CD14-positive monocyte (primary cell): ENCODE results near the gene POU6F2. TPM values are rescaled to one million over a fixed set of nuclear protein-coding genes. Genes with fewer than 3 reads are reported as not detected.

Source experiments
- DNase-seq, 3 donors: peaks; one replicate each; pipeline ENCODE4 v3.0.0-alpha.2; 2011 to 2022
- H2AFZ ChIP-seq: 2 replicates; pipeline ENCODE4 v1.6.0; 2012; ENCODE audit warnings: mild to moderate bottlenecking, low read depth, low read length, inconsistent platforms; ENCODE audit not compliant: insufficient read depth, poor library complexity, severe bottlenecking
- H3K27ac ChIP-seq, 2 donors: 1 replicate in 1 of 2; 2 replicates in 1 of 2; pipeline ENCODE4 v1.5.1; 2012 to 2013; ENCODE audit warnings: low read length in 2 of 2, control low read depth in 1 of 2, inconsistent platforms in 1 of 2, low read depth in 1 of 2, mild to moderate bottlenecking in 1 of 2
- H3K27me3 ChIP-seq, 2 donors: one replicate each; pipeline versions ENCODE4 v1.6.0 to v1.6.1; 2011 to 2013; ENCODE audit warnings: low read length in 2 of 2; ENCODE audit not compliant: control insufficient read depth in 2 of 2, insufficient read depth in 2 of 2
- H3K36me3 ChIP-seq, 2 donors: replicated peaks in 1 of 2; 1 replicate in 1 of 2; 2 replicates in 1 of 2; pipeline versions ENCODE4 v1.5.1 to v1.6.1; 2012 to 2013; ENCODE audit warnings: low read length in 2 of 2, control low read depth in 1 of 2, inconsistent platforms in 1 of 2, mild to moderate bottlenecking in 1 of 2; ENCODE audit not compliant: insufficient read depth in 2 of 2, control insufficient read depth in 1 of 2
- H3K4me1 ChIP-seq, 2 donors: 1 replicate in 1 of 2; 2 replicates in 1 of 2; pipeline versions ENCODE4 v1.5.1 to v1.6.1; 2012 to 2013; ENCODE audit warnings: low read length in 2 of 2, control low read depth in 1 of 2, inconsistent platforms in 1 of 2, mild to moderate bottlenecking in 1 of 2, moderate library complexity in 1 of 2; ENCODE audit not compliant: insufficient read depth in 2 of 2, control insufficient read depth in 1 of 2
- H3K4me2 ChIP-seq: replicated peaks from 2 replicates; pipeline ENCODE3; 2012; ENCODE audit warnings: low read length, moderate library complexity, mild to moderate bottlenecking; ENCODE audit not compliant: poor library complexity, severe bottlenecking; ENCODE audit errors: extremely low read depth
- H3K4me3 ChIP-seq, 3 experiments: fragments of 200-600 bp in 1 of 3; sonication (generic) in 1 of 3; replicated peaks in 1 of 3; 1 replicate in 2 of 3; 2 replicates in 1 of 3; pipeline ENCODE4 v1.5.1; 2011 to 2013; ENCODE audit warnings: low read length in 3 of 3, mild to moderate bottlenecking in 3 of 3, control low read depth in 2 of 3, low read depth in 2 of 3, inconsistent platforms in 1 of 3, moderate library complexity in 1 of 3
- H3K79me2 ChIP-seq: 2 replicates; pipeline ENCODE4 v1.6.0; 2012; ENCODE audit warnings: mild to moderate bottlenecking, control low read depth, inconsistent platforms, low read length, moderate library complexity; ENCODE audit not compliant: insufficient read depth
- H3K9ac ChIP-seq: 2 replicates; pipeline ENCODE4 v1.6.0; 2017; ENCODE audit warnings: low read length, mild to moderate bottlenecking; ENCODE audit not compliant: insufficient read depth, poor library complexity, severe bottlenecking
- H3K9me3 ChIP-seq, 2 donors: replicated peaks in 1 of 2; 1 replicate in 1 of 2; 2 replicates in 1 of 2; pipeline versions ENCODE4 v1.5.1 to v1.6.1; 2012 to 2013; ENCODE audit warnings: low read length in 2 of 2, control low read depth in 1 of 2; ENCODE audit not compliant: control insufficient read depth in 1 of 2, insufficient read depth in 1 of 2
- H4K20me1 ChIP-seq: 2 replicates; pipeline ENCODE4 v1.6.0; 2012; ENCODE audit warnings: mild to moderate bottlenecking, low read length, control low read depth, moderate library complexity; ENCODE audit not compliant: insufficient read depth
- H3K27ac Mint-ChIP-seq, 7 donors: one replicate each; pipeline ENCODE4 v1.8.0; 2020; ENCODE audit warnings: mild to moderate bottlenecking in 7 of 7, mixed read lengths in 7 of 7, moderate library complexity in 6 of 7, inconsistent platforms in 2 of 7
- H3K27me3 Mint-ChIP-seq, 3 donors: one replicate each; pipeline ENCODE4 v1.8.0; 2021 to 2022; ENCODE audit warnings: low read depth in 3 of 3, mild to moderate bottlenecking in 3 of 3, mixed read lengths in 3 of 3, moderate library complexity in 3 of 3, inconsistent platforms in 1 of 3
- H3K36me3 Mint-ChIP-seq, 2 donors: one replicate each; pipeline ENCODE4 v1.8.0; 2020; ENCODE audit warnings: mixed read lengths in 2 of 2, inconsistent platforms in 1 of 2, mild to moderate bottlenecking in 1 of 2
- H3K4me1 Mint-ChIP-seq: one replicate; pipeline ENCODE4 v1.8.0; 2020; ENCODE audit warnings: mild to moderate bottlenecking, mixed read lengths
- H3K4me3 Mint-ChIP-seq, 2 donors: one replicate each; pipeline ENCODE4 v1.8.0; 2020; ENCODE audit warnings: mild to moderate bottlenecking in 2 of 2, mixed read lengths in 2 of 2, moderate library complexity in 1 of 2
- H3K9me3 Mint-ChIP-seq, 7 donors: one replicate each; pipeline ENCODE4 v1.8.0; 2020 to 2022; ENCODE audit warnings: mixed read lengths in 7 of 7, mild to moderate bottlenecking in 6 of 7, moderate library complexity in 6 of 7, inconsistent platforms in 2 of 7
- WGBS: methylation state at CpG from one replicate; pipeline ENCODE4 v1.1.5; 2013; ENCODE audit warnings: missing lambda C conversion rate; ENCODE audit not compliant: insufficient coverage; 5-methylcytosine and 5-hydroxymethylcytosine counted together
- intact Hi-C, 2 donors: fragments of 100-400 bp; cut with micrococcal nuclease; formaldehyde crosslinking; loops; one replicate each; pipeline versions ENCODE4 v1.15.0 to v1.15.1; 2023
- polyA plus RNA-seq, 3 donors: library from polyadenylated mRNA; depleted of rRNA in 1 of 3; unstranded in 2 of 3; stranded (reverse) in 1 of 3; fragments of 300-500 nt in 2 of 3; fragments of >200 nt in 1 of 3; fragmentation: Illumina TruSeq in 2 of 3; gene quantifications; 1 replicate in 2 of 3; 2 replicates in 1 of 3; pipeline ENCODE4 v1.2.3, GENCODE V29; 2012 to 2021
- TF ChIP-seq, protein P1 (sequence below): fragments of 200-600 bp; IDR thresholded peaks from one replicate; pipeline ENCODE4 v1.8.0; 2022; ENCODE audit warnings: antibody characterized with exemption, mild to moderate bottlenecking

Gene POU6F2
- polyA plus RNA-seq, 3 donors = not detected

- H4K20me1 ChIP-seq = no peaks in the 10 kb centered on the region
Observed at GRCh38 chr7:39051707-39052106, 74.0 kb downstream of the POU6F2 start.

GRCh38 chr7:39054731-39055130, 77.0 kb downstream of the POU6F2 start:
- 92% methylated on average over 3 of the region's 4 CpGs for WGBS
- no peak for DNase-seq
- Histone ChIP-seq H3K4me2 (no peak overlapping the region), H3K4me3 (no peak overlapping the region), H4K20me1 (no peaks in the 10 kb centered on the region), H3K4me1 (no peaks in the 10 kb centered on the region), H3K36me3 (no peaks in the 10 kb centered on the region), H3K27ac (no peak overlapping the region), H3K27me3 (no peaks in the 10 kb centered on the region), H3K9me3 (no peaks in the 10 kb centered on the region), H3K9ac (no peak overlapping the region), H2AFZ (no peak overlapping the region), H3K79me2 (no peaks in the 10 kb centered on the region)
- intact Hi-C loops = no loop called here
- Mint-ChIP-seq H3K27me3 (peaks cover 0 to 1% (median 0%) of the 10 kb centered on the region in 3 donors), H3K27ac (no peak overlapping the region), H3K4me3 (no peak overlapping the region), H3K4me1 (no peaks in the 10 kb centered on the region), H3K36me3 (no peaks in the 10 kb centered on the region), H3K9me3 (peaks cover 0 to 13% (median 6%) of the 10 kb centered on the region in 7 donors)
- TF ChIP-seq, protein P1, sequence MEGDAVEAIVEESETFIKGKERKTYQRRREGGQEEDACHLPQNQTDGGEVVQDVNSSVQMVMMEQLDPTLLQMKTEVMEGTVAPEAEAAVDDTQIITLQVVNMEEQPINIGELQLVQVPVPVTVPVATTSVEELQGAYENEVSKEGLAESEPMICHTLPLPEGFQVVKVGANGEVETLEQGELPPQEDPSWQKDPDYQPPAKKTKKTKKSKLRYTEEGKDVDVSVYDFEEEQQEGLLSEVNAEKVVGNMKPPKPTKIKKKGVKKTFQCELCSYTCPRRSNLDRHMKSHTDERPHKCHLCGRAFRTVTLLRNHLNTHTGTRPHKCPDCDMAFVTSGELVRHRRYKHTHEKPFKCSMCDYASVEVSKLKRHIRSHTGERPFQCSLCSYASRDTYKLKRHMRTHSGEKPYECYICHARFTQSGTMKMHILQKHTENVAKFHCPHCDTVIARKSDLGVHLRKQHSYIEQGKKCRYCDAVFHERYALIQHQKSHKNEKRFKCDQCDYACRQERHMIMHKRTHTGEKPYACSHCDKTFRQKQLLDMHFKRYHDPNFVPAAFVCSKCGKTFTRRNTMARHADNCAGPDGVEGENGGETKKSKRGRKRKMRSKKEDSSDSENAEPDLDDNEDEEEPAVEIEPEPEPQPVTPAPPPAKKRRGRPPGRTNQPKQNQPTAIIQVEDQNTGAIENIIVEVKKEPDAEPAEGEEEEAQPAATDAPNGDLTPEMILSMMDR = no peak

More at GRCh38 chr7:39051707-39052106, 74.0 kb downstream of the POU6F2 start:
- Histone ChIP-seq H3K27me3 (no peaks in the 10 kb centered on the region), H2AFZ (no peak overlapping the region), H3K9me3 (no peaks in the 10 kb centered on the region), H3K9ac (no peak overlapping the region), H3K36me3 (no peaks in the 10 kb centered on the region), H3K4me1 (no peaks in the 10 kb centered on the region), H3K4me2 (no peak overlapping the region), H3K79me2 (no peaks in the 10 kb centered on the region), H3K27ac (no peak overlapping the region), H3K4me3 (no peak overlapping the region)
- TF ChIP-seq, protein P1 = no peak
- DNase-seq = no peak
- Mint-ChIP-seq H3K27ac (no peak overlapping the region), H3K36me3 (no peaks in the 10 kb centered on the region), H3K9me3 (peaks cover 0 to 6% (median 4%) of the 10 kb centered on the region in 7 donors), H3K4me3 (no peak overlapping the region), H3K27me3 (peaks cover 0 to 1% (median 0%) of the 10 kb centered on the region in 3 donors), H3K4me1 (no peaks in the 10 kb centered on the region)
- no CpG with 5 or more reads among the region's 4 CpGs for WGBS
- intact Hi-C loops = no loop called here
